Left hindlimb (tissue), 1 donor: ENCODE data around the gene COL13A1.
A peak's percentile ranks its signal among the peaks of the same experiment; 100 is the strongest.

Experiments
- DNase-seq: peaks from one replicate; pipeline ENCODE4 v3.0.0-alpha.2; 2018

The COL13A1 gene

GRCh38 chr10:69955211-69955805, 153.6 kb downstream of the COL13A1 start:
- DNase-seq, result peak; percentile 2

- DNase-seq, result peak; percentile 7
These were observed 154.4 kb downstream of the COL13A1 start for GRCh38 chr10:69955897-69956740.

GRCh38 chr10:69956741-69957230, 155.1 kb downstream of the COL13A1 start:
- DNase-seq, result peak; percentile 17

GRCh38 chr10:69957241-69957885, 155.7 kb downstream of the COL13A1 start:
- DNase-seq, result peak; percentile 32

GRCh38 chr10:69957886-69958555, 156.3 kb downstream of the COL13A1 start:
- peak; percentile 8 for DNase-seq

GRCh38 chr10:69958556-69958902, 156.8 kb downstream of the COL13A1 start:
- DNase-seq, result no peak

GRCh38 chr10:69959911-69960310, 158.2 kb downstream of the COL13A1 start:
- DNase-seq, result peak; percentile 1

GRCh38 chr10:69960606-69960987, 158.9 kb downstream of the COL13A1 start:
- DNase-seq, result peak; percentile 1

GRCh38 chr10:69960988-69961880, 159.5 kb downstream of the COL13A1 start:
- DNase-seq, result peak; percentile 18

- DNase-seq, result no peak
These were observed 160.4 kb downstream of the COL13A1 start for GRCh38 chr10:69961881-69962745.

- DNase-seq, result no peak
These were observed 161.0 kb downstream of the COL13A1 start for GRCh38 chr10:69962746-69963135.

- no peak for DNase-seq
These were observed 161.6 kb downstream of the COL13A1 start for GRCh38 chr10:69963178-69963834.

GRCh38 chr10:69963835-69964710, 162.4 kb downstream of the COL13A1 start:
- no peak for DNase-seq

GRCh38 chr10:69965086-69965485, 163.4 kb downstream of the COL13A1 start:
- DNase-seq, result no peak

- no peak for DNase-seq
These were observed 164.4 kb downstream of the COL13A1 start for GRCh38 chr10:69965919-69966662.

- DNase-seq, result no peak
These were observed 167.1 kb downstream of the COL13A1 start for GRCh38 chr10:69968830-69969229.

GRCh38 chr10:69969977-69970376, 168.3 kb downstream of the COL13A1 start:
- no peak for DNase-seq

- DNase-seq, result no peak
These were observed 171.3 kb downstream of the COL13A1 start for GRCh38 chr10:69972981-69973397.

- no peak for DNase-seq
These were observed 172.0 kb downstream of the COL13A1 start for GRCh38 chr10:69973678-69974077.
